Jurkat, Clone E6-1 (cell line): ENCODE results near the gene NKAIN4. TPM values are rescaled to one million over a fixed set of nuclear protein-coding genes. Genes with fewer than 3 reads are reported as not detected.

ENCODE experiments used
- DNase-seq: peaks from one replicate; pipeline ENCODE4 v3.0.0-alpha.2; 2011; ENCODE audit warnings: low read depth, low spot score
- H3K4me3 ChIP-seq: 2 replicates; pipeline ENCODE4 v1.5.1; 2011; ENCODE audit warnings: mild to moderate bottlenecking, low read length, control low read depth, moderate library complexity
- polyA plus RNA-seq: library from polyadenylated mRNA; unstranded; fragments of >200 nt; gene quantifications from one replicate; pipeline ENCODE4 v1.2.1, GENCODE V29; 2012; ENCODE audit warnings: missing spikeins; ENCODE audit not compliant: insufficient read length, insufficient read depth

The NKAIN4 gene
- not detected for polyA plus RNA-seq

GRCh38 chr20:63254232-63254605, at the start of gene NKAIN4:
TSS of gene NKAIN4 (minus strand) at chr20:63254463. CDS start at chr20:63254450, 13 bp downstream.
- no peak within 1 kb of the TSS for H3K4me3 ChIP-seq
- no peak for DNase-seq

- no peak for DNase-seq
- no peak overlapping the region for H3K4me3 ChIP-seq
Measured at GRCh38 chr20:63303095-63303666, 48.9 kb upstream of the NKAIN4 start.

- no peak for DNase-seq
- H3K4me3 ChIP-seq, result no peak overlapping the region
Measured at GRCh38 chr20:63301671-63302070, 47.4 kb upstream of the NKAIN4 start.

GRCh38 chr20:63298731-63299312, 44.6 kb upstream of the NKAIN4 start:
- no peak overlapping the region for H3K4me3 ChIP-seq
- DNase-seq, result no peak

- H3K4me3 ChIP-seq, result no peak overlapping the region
- no peak for DNase-seq
Measured at GRCh38 chr20:63297796-63298572, 43.7 kb upstream of the NKAIN4 start.

GRCh38 chr20:63297371-63297781, 43.1 kb upstream of the NKAIN4 start:
- no peak overlapping the region for H3K4me3 ChIP-seq
- no peak for DNase-seq

- no peak overlapping the region for H3K4me3 ChIP-seq
- no peak for DNase-seq
Measured at GRCh38 chr20:63296531-63297299, 42.5 kb upstream of the NKAIN4 start.

GRCh38 chr20:63295846-63296245, 41.6 kb upstream of the NKAIN4 start:
- H3K4me3 ChIP-seq, result no peak overlapping the region
- DNase-seq, result no peak

GRCh38 chr20:63295422-63295821, 41.2 kb upstream of the NKAIN4 start:
- DNase-seq, result no peak
- H3K4me3 ChIP-seq, result no peak overlapping the region

- no peak overlapping the region for H3K4me3 ChIP-seq
- DNase-seq, result no peak
Measured at GRCh38 chr20:63295018-63295417, 40.8 kb upstream of the NKAIN4 start.

GRCh38 chr20:63294536-63294900, 40.3 kb upstream of the NKAIN4 start:
- DNase-seq, result no peak
- no peak overlapping the region for H3K4me3 ChIP-seq

GRCh38 chr20:63293871-63294535, 39.7 kb upstream of the NKAIN4 start:
- no peak overlapping the region for H3K4me3 ChIP-seq
- no peak for DNase-seq

GRCh38 chr20:63293456-63293855, 39.2 kb upstream of the NKAIN4 start:
- H3K4me3 ChIP-seq, result no peak overlapping the region
- DNase-seq, result no peak

- H3K4me3 ChIP-seq, result no peak within 1 kb of the TSS
- no peak for DNase-seq
Measured at GRCh38 chr20:63292904-63293303, 38.6 kb upstream of the NKAIN4 start, which contains the start of gene COL20A1. TSS of gene COL20A1 (plus strand) at chr20:63293186. CDS start at chr20:63295108, 1,922 bp downstream.

GRCh38 chr20:63292292-63292701, 38.0 kb upstream of the NKAIN4 start:
- H3K4me3 ChIP-seq, result no peak overlapping the region
- DNase-seq, result no peak

- H3K4me3 ChIP-seq, result no peak overlapping the region
- DNase-seq, result no peak
Measured at GRCh38 chr20:63291811-63292210, 37.5 kb upstream of the NKAIN4 start.

- DNase-seq, result peak; percentile 28
- no peak overlapping the region for H3K4me3 ChIP-seq
Measured at GRCh38 chr20:63290677-63291472, 36.6 kb upstream of the NKAIN4 start.

- no peak overlapping the region for H3K4me3 ChIP-seq
- DNase-seq, result no peak
Measured at GRCh38 chr20:63290136-63290676, 35.9 kb upstream of the NKAIN4 start.
